NCI-H2227 (cell line): ENCODE data around the gene IKBKG.
"Not testable (repeated sequence)": the region's sequence is repeated elsewhere in the genome, so short reads cannot be mapped to it uniquely, and the experiment has no call there.

Source experiments
- DNase-seq: peaks from one replicate; lab custom pipeline; 2025; ENCODE audit not compliant: unreplicated experiment; lab: John Stamatoyannopoulos, UW

IKBKG gene

GRCh38 chrX:154547245-154548027, at the start of gene IKBKG:
IKBKG (plus strand) TSS chrX:154547620; CDS start chrX:154552003, 4,383 bp downstream.
- DNase-seq, result peak; percentile 94

DNA sequence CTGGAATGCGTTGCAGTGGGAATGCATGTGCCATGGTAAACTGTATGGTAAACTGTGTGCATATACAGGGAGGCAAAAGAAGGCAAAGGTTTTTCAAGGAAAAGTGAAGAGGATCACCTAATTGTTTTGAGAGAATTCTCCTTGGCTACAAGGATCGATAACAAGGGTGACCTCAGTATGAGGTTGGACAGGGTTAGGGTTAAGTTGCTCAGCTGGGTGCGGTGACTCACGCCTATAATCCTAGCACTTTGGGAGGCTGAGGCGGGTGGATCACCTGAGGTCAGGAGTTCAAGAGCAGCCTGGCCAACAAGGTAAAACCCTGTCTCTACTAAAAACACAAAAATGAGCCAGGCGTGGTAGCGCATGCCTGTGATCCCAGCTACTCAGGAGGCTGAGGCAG, 46.0 kb upstream of the IKBKG start:
- not testable (repeated sequence) for DNase-seq

DNA sequence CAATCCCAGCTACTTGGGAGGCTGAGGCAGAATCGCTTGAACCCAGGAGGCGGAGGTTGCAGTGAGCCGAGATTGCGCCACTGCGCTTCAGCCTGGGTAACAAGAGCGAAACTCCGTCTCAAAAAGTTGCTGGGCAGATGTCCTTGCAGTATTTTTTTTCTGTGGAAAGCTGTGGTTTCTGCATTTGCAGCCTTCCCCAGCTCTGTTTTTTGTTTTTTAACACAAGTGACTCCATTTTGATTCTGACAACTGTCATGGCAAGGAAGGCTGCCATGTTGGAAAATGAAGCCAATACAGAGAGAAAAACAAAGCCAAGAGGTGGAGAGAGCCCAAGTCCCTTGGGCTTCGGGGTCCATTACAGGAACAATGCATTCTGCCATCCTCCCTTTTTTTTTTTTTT, 45.3 kb upstream of the IKBKG start:
- no peak for DNase-seq

DNA sequence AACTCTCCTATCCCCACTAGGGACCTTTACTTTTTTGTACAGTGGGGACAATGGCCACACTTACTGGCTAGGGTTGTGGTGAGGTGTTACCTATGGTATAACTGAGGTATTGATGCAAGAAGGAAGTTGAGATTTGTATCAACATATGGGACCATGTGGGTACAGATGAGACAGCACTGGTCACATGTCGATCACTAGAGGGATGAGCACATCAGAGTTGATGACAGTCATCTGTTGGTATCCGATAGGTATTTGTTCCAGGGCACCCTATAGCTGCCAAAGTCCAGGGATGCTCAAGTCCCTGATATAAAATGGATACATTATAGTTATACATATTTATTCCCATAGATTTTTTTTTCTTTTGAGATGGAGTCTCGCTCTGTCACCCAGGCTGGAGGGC, 44.4 kb upstream of the IKBKG start:
- DNase-seq, result no peak

DNA sequence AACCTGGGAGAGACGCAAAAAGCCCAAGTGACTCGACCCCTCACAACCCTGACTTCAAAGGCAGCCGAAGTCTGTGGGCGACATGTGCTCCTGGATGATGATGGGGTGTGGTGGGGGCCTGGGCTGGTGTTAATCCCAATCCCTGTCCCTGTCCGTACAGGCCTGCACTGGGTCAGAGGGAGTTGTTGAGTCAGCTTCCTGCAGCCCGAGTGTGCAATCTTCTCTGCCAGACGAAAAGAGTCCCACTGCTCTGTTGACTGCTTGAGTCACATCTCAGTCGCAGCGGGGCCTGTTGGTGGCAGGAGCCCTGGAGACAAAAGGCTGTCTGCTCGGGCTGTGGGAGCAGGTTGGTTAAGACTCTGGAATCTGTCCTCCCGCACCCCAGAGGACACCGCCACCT, 41.7 kb upstream of the IKBKG start:
- no peak for DNase-seq

GRCh38 chrX:154506483-154507332, 40.7 kb upstream of the IKBKG start:
- DNase-seq, result no peak

DNA sequence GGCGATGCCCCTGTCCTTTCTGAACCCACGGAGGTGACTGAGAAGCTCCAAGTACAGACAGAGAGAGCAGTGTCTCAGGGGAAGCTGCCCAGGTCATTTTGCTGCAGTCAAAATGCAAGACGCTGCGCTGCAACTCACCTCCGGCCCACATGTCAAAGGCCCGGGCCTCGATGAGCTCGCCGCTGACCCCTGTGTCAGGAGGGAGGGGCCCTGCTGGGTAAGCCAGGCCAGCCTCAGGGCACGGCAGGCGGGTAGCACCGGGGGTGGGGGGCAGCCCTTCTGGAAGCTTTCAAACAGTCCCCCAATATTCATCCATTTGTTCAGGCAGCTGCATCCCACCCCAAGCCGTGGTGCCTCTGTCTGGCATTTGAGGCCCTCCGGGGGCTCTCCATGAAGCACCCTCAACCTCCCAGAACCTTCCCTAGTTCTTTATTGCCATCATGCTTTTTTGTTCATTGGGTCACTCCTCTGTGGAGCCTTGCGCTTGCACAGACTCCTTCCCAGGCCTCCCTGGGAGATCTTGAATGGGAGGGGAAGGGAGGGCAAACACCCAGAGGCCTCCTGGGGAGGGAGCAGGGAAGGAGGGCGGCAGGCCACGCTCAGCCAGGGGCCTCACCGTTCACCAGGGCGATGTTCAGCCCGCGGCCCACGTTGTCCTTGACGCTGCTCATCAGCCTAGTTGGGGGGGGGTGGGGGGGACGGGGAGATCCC, 39.6 kb upstream of the IKBKG start:
- no peak for DNase-seq

DNA sequence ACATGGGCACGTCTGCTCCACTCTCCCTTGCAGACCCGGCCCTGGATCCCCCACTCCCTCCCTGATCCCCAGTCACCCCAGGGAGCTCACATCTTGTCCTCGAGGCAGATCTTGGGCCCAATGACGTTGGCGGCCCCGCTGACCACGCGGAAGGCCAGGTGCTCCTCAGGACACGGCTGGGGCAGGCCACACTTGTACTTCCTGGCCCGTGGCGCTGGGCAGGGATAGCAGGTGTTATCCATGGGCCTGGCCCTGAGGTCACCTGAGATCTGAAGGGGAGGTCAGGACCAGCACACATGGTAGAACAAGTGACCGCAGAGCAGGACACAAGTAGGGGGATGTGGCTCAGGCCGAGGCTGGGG, 39.1 kb upstream of the IKBKG start:
- no peak for DNase-seq

DNA sequence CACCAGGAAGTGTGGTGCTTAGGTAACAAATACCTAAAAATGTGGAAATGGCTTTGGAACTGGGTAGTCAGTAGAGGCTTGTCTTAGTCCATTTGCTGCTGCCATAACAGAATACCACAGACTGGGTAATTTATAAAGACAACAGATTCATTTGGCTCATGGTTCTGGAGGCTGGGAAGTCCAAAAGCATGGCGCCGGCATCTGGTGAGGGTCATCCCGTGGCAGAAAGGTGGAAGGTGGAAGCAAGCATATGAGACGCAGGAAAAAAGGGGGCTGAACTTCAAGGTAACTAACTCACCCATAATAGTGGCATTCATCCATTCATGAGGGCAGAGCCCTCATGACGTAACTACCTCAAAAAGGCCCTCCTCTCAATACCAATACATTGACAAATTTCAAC, 38.0 kb upstream of the IKBKG start:
- DNase-seq, result no peak

DNA sequence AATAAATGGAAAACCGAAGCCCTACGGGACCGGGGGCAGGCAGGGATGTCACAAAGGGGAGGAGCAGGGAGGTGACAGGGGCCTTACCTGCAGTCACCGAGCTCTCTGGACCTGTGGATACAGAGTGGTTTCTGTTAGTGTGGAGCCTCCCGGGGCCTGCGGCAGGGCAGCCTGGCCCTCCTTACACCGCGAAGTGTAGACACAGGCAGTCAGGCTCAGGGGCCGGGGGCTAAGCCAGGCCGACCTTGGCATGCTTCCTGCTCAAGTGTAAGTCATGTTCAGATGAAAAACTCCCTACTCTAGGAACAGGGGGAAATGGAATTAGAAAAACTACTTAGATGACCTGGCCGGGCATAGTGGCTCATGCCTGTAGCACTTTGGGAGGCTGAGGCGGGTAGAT, 35.7 kb upstream of the IKBKG start:
- no peak for DNase-seq

- no peak for DNase-seq
Observed at GRCh38 chrX:154512879-154513553, 34.4 kb upstream of the IKBKG start.

DNA sequence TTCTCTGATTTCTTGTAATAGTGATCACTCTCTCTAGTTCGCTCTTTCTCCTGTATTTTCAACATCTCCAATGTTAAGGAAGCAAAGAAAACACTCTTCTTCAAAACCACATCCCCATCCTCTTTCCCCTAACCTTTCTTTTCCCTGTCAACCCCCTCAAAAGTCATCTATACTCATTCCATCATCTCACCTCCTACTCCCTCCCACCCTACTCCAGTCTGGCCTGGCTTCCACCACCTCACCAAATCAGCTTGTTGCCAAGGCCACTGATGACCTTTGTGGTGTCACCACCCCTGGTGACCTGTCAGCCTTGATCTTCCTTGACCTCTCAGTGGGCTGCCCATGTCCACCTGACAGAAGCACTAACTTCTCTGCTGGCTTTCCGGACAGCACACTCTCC, 33.7 kb upstream of the IKBKG start:
- DNase-seq, result no peak

GRCh38 chrX:154515090-154515965, 32.1 kb upstream of the IKBKG start:
- no peak for DNase-seq

- peak; percentile 91 for DNase-seq
Observed at GRCh38 chrX:154515966-154516655, 31.3 kb upstream of the IKBKG start, which contains the start of gene FAM3A. FAM3A (minus strand) TSS chrX:154516232; CDS start chrX:154515772, 460 bp downstream.

GRCh38 chrX:154516656-154517100, 30.7 kb upstream of the IKBKG start:
- peak; percentile 27 for DNase-seq

GRCh38 chrX:154517101-154517781, 30.2 kb upstream of the IKBKG start:
- no peak for DNase-seq

GRCh38 chrX:154519389-154519788, 28.0 kb upstream of the IKBKG start:
- no peak for DNase-seq

DNA sequence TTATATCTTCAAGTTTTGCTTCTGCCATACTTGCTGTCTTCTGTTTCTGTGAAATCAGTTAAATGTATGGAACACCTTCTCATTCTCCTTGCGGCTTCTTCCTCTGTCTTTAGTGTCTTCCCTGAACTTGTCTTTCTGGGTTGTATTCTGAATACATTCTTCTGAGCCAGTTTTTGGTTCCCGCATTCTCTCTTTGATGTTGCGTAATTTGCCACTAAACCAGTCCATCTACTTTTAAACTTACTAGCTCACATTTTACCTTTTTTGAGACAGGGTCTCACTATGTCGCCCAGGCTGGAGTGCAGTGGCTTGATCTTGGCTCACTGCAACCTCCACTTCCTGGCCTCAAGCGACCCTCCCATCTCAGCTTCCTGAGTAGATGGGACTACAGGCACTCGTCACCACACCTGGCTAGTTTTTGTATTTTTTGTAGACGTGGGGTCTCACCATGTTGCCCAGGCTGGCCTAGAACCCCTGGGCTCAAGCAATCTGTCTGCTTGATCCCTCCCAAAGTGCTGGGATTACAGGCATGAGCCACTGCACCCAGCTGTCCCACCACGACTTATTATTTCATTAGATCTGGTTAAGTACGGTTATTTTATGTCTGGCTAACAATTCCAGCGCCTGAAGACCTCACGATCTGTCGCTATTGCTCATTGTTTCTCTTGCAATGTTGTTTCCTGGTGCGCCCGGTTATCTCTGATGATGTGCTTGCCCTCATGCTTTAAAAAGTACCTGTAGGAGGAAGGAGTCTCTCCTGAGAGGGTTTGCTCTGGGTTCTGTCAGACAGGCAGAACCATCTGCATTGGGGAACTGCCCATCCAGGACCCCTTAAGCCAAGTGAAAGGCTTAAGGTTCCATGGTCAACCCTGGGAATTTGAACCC, 21.6 kb upstream of the IKBKG start:
- no peak for DNase-seq
